Activated CD4-positive, alpha-beta T cell treated with anti-CD3 and anti-CD28 coated beads, Interleukin-2, amount 50 U/mL, for 4 hours (primary cell): Measurements from ENCODE around the gene NAP1L4.

ENCODE experiments used
- DNase-seq, 2 experiments: peaks; one replicate each; pipeline ENCODE4 v3.0.0-alpha.2; 2020

Gene NAP1L4

DNA sequence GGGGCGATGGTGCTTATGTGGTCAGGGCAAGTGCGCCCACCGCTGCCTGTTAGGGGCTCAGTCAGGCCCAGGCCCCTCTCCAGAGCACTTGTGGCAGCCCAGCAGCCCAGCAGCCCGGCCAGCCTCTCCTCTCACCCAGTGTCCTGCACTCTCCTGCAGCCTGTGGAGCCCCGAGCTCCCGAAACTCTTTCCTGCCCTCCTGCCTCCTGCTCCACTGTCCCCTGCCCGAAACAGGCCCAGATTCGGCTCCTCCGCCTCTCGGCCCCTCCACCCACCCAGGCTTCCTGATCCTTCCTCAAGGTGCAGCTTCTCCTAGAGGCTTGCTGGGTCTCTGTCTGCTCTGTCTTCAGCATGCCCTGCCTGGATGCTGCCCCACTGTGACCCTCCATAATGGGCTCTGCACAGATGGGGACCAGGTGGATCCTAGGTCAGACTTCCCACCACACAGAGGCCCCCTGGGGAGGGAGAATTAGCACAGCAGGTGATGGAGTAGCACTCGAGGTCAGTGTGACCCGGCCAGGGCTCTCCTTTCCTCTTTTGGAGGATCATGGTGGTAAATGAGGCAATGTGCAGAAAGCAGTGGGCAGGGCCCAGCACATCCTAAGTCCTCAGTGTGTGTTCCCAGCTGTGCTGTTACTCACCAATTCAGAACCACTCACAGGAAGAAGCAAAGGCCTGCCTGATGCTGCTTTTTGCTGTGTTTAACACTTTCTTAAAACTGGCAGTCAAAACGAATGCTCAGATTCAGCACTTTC, 18.6 kb upstream of the NAP1L4 start:
- DNase-seq, result no peak

DNA sequence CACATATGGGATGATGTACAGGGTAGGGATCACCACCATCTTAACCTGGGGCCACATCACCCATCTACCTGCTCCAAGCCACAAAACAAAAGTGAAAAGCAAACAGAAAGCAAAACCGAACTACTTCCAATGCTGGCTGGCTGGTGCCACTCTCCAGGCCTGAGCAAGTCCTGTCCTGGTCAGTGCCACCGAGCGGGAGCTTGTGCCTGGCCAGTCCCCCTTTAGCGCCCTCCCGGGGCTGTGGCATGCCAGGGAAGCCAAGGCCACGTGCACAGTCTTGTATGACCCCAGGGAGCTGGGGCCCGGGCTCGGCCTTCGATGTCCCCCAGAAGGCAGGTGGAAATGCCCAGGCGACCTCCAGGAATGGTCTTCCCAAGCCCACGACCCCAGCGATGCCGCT, 17.9 kb upstream of the NAP1L4 start:
- no peak for DNase-seq

DNA sequence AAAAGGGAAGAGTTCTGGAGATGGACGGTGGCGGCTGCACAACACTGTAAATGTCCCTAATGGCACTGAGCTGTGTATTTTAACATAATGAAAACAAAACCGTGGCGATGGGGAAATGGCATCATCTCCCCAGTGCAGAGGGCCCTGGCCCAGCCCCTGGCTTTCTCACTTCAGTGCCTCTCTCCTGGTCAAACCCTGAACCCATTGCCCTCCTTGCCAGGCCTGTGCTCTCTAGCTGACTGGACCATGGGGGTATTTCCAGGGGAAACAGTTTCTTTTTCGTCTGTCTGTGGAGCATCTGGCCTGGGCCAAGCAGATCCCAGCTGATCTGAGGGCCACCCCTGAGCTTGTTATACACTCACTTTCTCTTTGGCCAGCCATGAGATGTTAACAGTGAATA, 17.4 kb upstream of the NAP1L4 start:
- no peak for DNase-seq

DNA sequence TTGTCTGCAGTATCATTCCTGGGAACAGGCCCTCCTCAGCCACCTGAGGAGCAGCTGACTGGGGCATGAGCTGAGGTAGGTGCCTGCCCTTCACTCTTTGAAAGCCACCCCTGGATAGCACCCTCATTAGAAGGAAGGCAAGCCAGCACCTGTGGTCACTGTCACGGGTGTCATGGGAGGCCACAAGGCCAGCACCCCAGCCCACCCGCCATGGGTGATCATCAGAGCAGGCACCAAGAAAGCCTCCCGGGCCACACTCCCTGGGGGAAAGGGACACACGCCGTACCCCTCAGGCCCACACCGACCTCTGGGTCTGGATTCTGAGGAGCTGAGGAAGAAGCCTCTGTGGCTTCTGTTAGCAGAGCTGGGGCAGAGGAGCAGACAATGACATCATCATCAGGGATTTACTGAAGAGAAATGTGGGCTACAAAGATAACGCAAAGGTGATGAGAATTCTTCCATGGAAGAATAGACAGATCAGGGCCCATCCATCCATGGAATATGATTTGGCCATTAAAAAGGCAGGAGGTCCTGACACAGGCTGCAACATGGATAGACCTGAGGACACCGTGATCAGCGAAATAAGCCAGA, 16.7 kb upstream of the NAP1L4 start:
- no peak for DNase-seq

DNA sequence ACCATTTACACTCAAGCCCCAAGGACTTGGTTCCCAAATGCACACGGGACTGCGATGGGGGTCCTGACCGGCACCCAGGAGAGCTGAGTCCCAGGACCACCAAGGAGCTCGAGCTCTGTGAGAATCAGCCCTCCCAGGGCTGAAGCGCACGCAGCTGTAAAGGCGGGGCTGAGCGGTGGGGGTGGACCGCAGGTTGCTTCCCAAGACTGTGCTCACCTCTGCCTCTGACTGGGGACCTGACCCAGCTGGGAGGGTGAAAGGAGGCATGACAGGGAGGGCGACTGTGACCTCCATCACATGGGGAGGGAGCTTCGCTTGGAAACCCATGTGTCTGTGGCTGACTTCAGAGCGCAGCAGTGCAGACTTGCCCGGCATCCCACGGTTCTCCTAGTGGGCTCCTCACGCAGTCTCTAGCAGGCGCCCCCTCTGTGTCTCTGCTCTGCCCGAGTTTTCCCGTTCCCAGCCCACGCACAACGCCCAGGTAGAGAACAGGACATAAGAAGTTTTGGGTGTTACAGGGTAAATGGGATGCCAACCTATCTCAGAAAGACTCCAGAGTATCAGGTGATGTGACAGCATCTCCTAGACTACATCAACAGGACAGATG, 15.4 kb upstream of the NAP1L4 start:
- DNase-seq, result no peak

DNA sequence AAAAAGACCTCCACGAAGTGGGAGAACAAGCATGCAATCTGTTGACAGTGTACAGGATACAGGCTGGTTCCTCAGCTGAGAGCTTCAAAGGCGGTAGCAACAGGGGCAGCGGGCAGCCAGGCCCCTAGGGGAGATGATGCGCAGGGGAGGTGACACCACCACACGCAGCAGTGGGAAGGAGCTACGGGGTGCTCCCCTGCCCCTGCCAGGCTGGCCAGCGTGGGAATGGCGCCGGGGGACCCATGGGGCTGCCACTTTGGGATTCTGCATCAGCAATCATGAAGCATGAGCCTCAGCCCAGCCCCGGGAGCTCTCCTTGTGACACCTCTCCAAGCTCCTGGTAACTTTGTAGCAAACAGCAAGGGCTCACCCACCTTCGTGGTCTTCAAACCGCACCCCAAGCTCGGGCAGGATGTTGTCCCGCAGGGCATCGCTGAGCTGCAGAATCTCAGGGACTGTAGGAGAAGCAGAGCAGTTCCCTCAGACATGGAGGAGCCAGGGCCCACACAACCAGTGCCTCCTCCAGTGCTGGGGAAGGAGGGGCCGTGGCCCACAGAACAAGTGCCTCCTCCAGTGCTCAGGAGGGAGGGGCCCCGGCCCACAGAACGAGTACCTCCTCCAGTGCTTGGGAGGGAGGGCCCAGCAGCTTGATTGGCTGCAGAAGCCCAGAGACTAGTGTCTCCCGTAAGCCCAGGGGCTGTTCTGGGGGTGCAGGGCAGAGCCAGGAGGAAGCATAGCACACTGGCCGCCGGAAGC, 14.6 kb upstream of the NAP1L4 start:
- no peak for DNase-seq

DNA sequence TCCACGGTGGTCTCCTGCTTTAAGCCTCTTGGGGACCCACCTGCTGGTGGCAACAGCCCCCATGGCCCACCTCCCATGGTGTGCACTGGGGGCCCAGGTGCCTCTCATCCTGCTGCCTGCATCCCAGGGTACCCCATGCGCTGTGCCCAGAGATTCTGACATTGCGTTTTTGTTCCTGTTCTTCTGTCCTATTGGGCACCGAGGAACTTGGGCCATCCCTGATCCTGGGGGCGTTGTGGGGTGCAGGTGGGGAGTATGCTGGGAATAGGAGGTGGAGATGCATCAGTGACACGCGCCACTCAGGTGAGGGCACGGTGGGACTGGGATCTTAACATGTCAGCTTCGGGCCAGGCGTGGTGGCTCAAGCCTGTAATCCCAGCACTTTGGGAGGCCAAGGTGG, 12.4 kb upstream of the NAP1L4 start:
- no peak for DNase-seq

DNA sequence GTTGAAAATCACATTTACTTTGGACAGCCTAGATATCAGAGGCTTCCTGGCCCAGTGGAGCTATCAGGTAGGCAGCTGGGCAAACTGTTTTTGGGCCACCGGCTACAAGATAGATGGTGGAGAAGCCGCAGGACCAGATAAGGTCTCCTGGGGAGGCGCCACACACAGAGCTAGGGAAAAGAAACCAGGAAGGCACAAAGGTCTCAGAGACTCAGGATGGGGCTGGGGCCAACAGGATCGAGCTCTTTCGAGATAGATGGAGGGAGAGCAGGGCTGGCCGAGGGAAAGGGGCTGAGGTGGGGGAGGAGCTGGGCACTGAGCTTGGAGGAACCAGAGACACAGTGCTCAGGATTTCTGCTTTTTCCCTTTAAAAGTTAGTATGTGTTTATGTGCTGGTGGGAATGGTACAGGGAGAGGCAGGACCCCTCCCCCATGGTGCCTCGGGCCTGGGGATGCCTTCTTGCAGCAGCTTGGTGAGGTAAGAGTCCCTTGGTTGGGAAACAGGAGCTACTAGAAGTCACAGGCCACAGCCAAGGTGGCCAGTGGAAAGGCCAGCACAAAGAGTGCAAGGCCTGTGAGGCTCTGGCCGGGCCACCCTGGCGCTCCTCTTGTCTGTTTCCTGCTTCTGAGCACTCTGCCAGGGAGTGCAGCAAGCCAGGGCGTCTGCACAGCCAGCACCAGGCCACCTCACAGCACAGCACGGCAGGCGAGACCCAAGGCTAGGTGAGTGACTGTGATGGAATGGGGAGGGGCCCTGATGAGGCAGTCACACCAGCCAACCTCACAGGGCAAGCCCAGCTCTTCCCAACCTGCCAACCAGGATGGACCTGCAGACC, 11.5 kb upstream of the NAP1L4 start:
- DNase-seq, result no peak

DNA sequence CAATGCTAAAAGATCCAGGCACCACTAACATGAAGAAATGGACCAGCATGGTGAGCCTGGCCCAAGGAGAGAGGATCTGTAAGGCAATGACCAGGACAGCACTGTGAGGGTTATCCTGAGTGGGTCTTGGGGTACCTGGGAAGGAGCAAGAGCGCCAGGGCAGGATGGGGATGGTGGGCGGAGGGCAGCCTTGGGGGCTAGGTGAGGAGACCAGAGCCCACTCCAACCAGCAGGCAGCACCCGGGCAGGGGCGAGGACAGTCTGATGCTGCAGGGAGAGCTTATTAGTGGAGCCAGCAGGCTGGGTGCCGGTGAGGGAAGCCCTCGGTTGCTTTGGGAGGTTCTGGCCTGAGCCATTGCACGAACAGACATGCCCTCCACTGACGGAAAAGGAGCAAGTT, 10.7 kb upstream of the NAP1L4 start:
- DNase-seq, result no peak

DNA sequence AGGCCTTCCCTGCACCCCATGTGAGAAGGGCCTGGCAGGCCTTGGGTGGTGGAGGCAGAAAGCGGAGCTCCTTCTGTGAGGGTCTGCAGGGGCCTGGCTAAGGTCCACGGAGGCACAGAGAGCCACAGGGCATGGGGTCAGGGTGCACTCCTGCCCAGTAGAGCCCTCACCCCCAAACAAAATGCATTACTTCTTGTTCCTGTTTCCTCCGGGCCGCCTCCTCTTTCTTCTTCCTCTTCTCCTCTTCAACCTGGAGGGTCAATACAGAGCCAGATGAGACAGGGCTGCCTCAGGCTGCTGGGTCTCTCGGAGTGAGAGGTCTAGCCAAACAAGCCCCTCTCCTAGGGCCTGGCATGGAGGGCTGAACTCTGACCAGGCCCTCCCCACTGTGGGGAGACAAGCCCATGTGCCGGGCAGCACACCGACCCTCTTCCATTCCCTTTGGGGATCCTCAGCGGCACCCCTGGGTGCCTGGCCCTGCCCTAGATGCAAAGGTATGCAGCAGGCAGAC, 10.3 kb upstream of the NAP1L4 start:
- DNase-seq, result no peak

DNA sequence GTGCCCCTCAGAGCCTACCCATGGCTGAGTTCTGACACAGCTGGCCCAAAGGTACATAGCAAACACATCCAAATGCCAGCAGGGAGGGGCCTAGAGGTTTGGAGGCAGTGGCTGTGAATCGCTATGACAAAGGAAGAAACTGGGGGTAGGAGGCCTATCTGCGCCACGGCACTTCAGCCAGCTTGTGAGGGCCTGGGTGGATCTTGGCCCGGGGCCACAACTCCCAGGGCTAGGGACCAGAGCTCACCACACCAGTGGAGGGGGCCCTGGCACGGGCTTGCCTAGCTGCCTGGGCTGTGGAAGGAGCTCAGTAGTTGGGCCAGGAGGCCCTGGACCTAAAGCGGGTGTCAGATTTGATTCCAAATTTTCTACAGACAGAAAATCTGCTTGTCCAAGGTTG, 9.4 kb upstream of the NAP1L4 start:
- DNase-seq, result no peak

DNA sequence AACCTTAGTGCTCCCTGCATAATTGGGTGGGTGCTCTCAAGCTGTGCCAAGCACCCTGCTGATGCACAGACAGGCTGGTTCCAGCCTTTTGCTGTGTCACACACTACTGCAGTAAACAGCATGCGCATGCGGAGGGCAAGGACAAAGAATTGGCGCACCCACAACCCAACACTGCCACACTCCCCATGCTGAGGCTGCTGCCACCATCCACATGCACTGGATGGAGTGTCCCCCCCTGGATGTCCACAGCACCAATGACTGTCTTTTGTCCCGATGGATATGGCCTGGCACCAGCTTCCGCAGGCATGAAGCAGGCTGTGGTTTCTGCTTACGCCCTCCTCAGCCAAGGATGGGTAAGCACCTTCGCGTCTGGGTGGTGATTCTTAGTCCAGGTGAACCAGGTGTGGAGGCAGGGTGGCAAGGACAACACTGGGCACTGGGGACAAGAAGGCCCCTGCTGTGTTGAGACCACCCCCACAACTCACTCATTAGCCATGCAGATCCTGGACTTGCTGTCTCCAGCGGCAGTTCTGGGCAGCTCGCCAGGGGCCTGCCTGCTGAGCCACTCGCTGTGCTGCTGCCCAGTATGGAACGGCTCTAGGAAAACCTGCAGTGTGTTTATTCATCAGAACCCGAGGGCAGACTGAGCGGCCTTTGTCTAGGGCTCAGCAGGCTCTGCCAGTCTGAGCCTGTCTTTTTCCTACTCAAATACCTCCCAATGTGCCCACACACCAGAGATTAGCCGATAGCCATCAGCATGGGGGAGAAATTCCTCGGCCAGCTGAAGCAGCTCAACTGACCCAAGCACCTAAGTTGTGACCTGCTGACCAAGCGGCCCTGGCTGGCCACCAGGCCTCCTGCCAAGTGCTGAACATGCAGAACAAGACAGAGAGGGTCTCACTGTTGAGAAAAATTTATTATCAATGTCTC, 8.2 kb upstream of the NAP1L4 start:
- no peak for DNase-seq

DNA sequence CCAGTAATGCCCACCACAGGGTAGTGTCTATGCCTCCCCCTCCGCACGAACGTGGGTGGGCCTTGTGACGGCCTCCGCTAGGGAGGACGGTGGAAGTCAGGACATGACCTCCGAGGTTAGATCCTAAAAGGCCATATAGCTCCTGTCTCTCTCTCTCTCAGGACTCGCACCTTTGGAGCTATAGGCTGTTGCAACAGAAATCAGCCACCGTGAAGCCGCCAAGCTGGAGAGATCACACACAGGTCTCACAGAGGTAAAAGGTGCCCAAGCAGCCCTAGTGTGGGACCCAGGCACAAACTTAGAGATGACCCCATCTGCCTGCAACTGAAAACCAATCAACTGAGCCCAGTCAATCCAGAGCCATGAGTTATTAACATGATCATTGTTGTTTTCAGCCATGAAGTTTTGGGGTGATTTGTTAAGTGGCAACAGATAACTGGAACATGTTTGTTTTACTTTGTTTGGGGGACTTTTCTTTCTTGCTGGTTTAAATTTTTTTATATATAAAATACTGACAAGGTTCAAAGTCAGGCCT, 7.4 kb upstream of the NAP1L4 start:
- DNase-seq, result no peak

DNA sequence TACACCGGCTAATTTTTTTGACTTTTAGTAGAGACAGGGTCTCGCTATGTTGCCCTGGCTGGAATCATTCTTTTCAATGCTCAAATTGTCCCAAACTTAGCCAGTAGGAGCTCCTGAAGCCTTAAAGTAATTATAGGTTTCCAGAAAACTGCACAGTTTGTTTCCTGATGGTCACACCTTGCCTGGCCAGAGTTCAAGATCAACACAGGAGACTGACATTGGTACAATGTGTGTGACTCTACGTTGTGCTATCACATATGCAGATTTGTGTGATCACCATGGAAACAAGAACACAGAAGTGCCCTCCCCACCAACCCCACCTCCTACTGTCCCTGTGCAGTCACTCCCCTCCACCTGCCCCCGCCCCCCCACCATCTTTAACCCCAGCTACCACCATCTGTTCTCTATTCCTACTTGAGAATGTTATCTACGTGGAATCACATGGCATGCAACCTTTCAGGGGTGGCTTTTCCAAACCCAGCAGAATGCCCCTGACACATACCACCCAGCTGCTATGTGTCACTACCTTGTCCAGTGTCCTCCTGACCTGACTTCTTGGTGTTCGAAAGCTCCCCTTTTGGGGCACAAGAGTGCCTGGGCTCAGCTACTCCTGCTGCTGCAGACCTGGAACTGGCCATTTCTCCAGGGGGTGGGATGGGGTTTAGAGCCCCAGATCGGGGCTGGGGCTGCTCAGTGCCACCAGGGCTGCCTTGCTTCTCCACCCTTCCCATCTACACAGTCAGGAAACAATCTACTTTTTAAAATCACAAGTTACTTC, 6.1 kb upstream of the NAP1L4 start:
- DNase-seq, result no peak

DNA sequence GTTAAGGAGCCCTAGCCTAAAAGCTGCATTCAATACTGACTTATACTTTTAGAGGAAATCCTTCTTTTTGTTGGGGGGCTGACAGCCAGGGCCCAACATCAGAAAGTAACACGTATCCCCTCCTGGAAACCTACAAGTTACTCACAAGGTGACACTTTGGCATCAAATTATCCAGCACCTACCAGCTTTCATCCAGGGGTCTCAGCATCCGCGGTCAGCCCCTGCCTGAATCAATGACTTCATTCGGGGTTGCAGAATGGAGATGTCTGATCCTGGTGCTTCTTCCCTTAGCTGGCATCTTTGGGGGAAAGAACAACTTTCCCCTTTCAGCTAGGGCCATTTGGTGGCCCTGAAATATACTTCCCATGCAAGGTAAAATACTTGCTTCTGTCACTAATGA, 5.3 kb upstream of the NAP1L4 start:
- DNase-seq, result no peak

DNA sequence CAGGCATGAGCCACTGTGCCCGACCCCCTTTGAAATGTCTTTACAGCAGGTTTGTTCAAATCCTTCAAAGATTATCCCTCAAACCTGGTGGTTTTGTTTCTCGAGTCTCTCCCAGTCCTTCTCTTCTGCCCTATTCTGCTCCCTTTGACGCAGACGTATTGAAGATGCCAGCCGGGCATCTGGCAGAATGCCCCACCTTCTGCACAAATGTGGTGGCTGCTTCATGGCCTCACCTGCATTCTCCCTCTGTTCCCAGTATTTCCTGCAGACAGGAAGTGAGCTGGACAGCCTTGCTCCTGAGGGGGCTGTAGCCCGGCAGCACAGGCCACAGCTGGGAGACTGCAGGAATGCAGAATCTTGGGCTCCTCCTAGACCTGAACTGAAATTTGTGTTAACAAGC, 4.8 kb upstream of the NAP1L4 start:
- no peak for DNase-seq

DNA sequence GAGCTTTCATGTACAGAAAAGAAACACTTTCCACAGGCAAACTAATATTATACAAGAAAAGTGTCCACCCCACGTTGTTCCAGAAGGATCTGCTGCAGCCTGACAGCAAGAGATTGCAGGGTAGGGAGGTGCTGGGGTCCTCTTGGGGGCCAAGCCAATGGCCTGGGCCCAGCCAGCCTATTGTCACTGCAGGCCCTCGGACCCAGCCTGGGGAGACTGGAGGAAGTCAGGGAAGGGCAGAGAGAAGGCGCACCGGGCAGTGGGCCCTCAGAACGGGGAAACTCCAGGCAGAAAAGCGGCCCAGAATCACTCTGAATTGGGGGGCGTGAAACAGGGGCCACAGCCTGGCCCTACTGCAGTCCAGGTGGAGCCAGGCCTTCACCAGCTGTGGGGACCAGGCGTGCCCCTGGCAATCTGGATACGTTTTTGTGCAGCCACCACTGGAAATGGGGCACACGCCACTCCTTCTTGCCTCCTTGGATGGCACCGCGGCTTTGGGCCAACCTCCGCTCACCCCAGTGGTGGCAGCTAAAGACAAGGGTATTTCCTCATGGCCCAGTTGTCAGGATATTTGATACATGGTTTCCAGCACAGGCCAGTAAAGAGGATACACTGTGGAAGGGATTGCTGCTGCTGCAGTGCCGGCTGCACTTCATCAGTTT, 3.9 kb upstream of the NAP1L4 start:
- no peak for DNase-seq

DNA sequence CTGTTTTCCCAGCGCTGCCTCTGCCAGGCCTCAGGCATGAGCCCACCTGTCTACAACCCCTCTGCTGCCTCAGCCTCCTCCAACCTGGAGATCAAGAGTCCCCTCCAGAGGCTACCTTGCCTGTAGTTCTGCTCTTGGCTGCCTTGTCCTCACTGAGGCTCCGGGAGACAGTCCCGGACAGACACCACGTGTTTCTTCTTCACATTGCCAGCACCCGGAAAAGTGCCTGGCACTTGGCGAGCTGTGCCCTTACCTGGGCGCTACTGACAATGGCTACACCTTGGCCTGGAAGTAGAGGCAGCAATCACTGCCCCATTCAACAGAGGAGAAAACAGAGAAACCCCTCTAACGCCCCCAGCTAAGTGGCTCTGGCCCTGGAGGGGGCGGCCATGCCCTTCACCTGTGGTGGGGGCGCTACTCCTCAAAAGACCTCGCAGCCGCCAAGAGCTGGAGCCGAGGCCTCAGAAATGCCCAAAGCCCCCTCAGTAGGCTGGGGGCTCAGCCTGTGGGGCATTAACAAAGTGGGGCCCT, 3.0 kb upstream of the NAP1L4 start:
- no peak for DNase-seq

DNA sequence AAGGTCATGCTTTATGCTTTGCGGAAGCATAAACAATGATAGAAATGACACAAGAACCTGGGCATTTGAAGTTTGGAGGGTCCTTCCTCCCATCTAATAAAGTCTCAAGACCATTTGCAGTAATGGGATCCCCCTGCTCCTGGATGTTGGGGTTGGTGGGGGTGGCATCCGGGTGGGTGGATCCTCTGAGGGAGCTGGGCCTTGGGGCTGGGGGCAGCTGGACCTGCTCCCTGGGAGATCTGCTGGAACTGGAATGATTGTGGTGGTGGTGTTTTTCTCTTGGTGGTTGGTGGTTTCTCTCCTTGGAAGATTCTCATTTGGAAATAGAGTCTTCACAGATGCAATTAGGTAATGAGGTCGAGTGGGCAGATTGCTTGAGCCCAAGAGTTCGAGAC, 2.2 kb upstream of the NAP1L4 start:
- DNase-seq, result no peak

DNA sequence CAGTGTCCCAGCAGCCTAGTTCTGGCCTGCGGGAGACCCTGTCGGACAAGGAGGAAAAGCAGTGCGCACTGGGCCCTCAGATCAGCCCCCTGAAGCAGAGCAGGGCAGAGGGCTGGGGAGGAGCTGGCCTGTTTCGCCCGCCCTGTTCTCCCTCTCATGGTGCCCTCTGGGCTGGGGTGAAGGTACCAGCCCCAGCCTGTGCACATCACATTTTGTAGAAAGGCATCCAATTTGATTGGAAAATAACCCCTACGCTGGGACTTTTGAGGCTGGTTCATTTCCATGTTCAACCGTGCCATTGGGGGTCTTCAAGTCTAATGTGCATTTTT, 832 bp upstream of the NAP1L4 start:
- no peak for DNase-seq
